Ectodermal cell (in vitro differentiated cells): ENCODE measurements around the gene UBB.
A peak's percentile ranks its signal among the peaks of the same experiment; 100 is the strongest.

Source experiments
- H3K27ac ChIP-seq: 2 replicates; pipeline ENCODE4 v1.7.0; 2013; ENCODE audit warnings: mild to moderate bottlenecking, low read depth, low read length; ENCODE audit not compliant: insufficient read depth, poor library complexity, severe bottlenecking
- H3K27me3 ChIP-seq: 2 replicates; pipeline ENCODE4 v1.7.0; 2013; ENCODE audit warnings: mild to moderate bottlenecking, low read length; ENCODE audit not compliant: insufficient read depth, control insufficient read depth, poor library complexity, severe bottlenecking
- H3K36me3 ChIP-seq: one replicate; pipeline ENCODE4 v1.7.0; 2013; ENCODE audit warnings: low read length; ENCODE audit not compliant: control insufficient read depth, insufficient read depth
- H3K4me1 ChIP-seq: one replicate; pipeline ENCODE4 v1.7.0; 2013; ENCODE audit warnings: low read length; ENCODE audit not compliant: control insufficient read depth, insufficient read depth
- H3K4me3 ChIP-seq: 2 replicates; pipeline ENCODE4 v1.7.0; 2013; ENCODE audit warnings: low read depth, low read length, control low read depth; ENCODE audit not compliant: insufficient read depth
- H3K9me3 ChIP-seq: 2 replicates; pipeline ENCODE4 v1.7.0; 2013; ENCODE audit warnings: mild to moderate bottlenecking, low read length, moderate library complexity; ENCODE audit not compliant: control insufficient read depth
- WGBS, 2 experiments: methylation state at CpG; one replicate each; pipeline ENCODE4 v1.1.7; 2013; ENCODE audit warnings: missing lambda C conversion rate in 2 of 2; 5-methylcytosine and 5-hydroxymethylcytosine counted together

Gene UBB

GRCh38 chr17:16351831-16352230 lies 29.1 kb upstream of the UBB start:
- Histone ChIP-seq H3K4me1 (no peaks in the 10 kb centered on the region), H3K27ac (peak overlapping the region; percentile 91), H3K36me3 (peaks cover 25% of the 10 kb centered on the region), H3K9me3 (no peaks in the 10 kb centered on the region), H3K27me3 (no peaks in the 10 kb centered on the region), H3K4me3 (peak overlapping the region; percentile 93)
- 2 to 4% methylated on average over 9 to 10 of the region's 10 CpGs for WGBS, 2 experiments

GRCh38 chr17:16352303-16352666 lies 28.6 kb upstream of the UBB start:
- no peaks in the 10 kb centered on the region for H3K4me1 ChIP-seq
- H3K9me3 ChIP-seq = no peaks in the 10 kb centered on the region
- H3K27ac ChIP-seq = peak overlapping the region; percentile 91
- WGBS, 2 experiments = 0% methylated on average over 25 of the region's 25 CpGs
- peaks cover 20% of the 10 kb centered on the region for H3K36me3 ChIP-seq
- no peaks in the 10 kb centered on the region for H3K27me3 ChIP-seq
- peak overlapping the region; percentile 93 for H3K4me3 ChIP-seq

- Histone ChIP-seq H3K36me3 (peaks cover 17% of the 10 kb centered on the region), H3K27ac (peak overlapping the region; percentile 91)
- 0% methylated on average over 75 of the region's 75 CpGs for WGBS, 2 experiments
Measured at GRCh38 chr17:16352667-16353316, 28.1 kb upstream of the UBB start.

GRCh38 chr17:16353317-16354174 lies 27.3 kb upstream of the UBB start, which contains the start of gene CENPV:
TSS of gene CENPV (minus strand) at chr17:16353469. CDS start at chr17:16353436, 33 bp downstream.
- peak within 1 kb of the TSS; percentile 93 for H3K4me3 ChIP-seq
- H3K4me1 ChIP-seq = no peaks in the 10 kb centered on the region
- H3K27me3 ChIP-seq = no peaks in the 10 kb centered on the region
- H3K27ac ChIP-seq = peak within 1 kb of the TSS; percentile 91
- peaks cover 13% of the 10 kb centered on the region for H3K36me3 ChIP-seq
- no peaks in the 10 kb centered on the region for H3K9me3 ChIP-seq
- WGBS, 2 experiments = 16 to 17% methylated on average over 83 of the region's 83 CpGs

More at GRCh38 chr17:16352667-16353316, 28.1 kb upstream of the UBB start:
- H3K9me3 ChIP-seq = no peaks in the 10 kb centered on the region
- H3K4me1 ChIP-seq = no peaks in the 10 kb centered on the region
- no peaks in the 10 kb centered on the region for H3K27me3 ChIP-seq
- H3K4me3 ChIP-seq = peak overlapping the region; percentile 93

GRCh38 chr17:16354585-16354984 lies 26.3 kb upstream of the UBB start:
- WGBS, 2 experiments = 75 to 90% methylated on average over 12 to 14 of the region's 14 CpGs
- peaks cover 3% of the 10 kb centered on the region for H3K36me3 ChIP-seq
- no peaks in the 10 kb centered on the region for H3K27me3 ChIP-seq
- no peak overlapping the region for H3K4me3 ChIP-seq
- no peaks in the 10 kb centered on the region for H3K4me1 ChIP-seq
- no peaks in the 10 kb centered on the region for H3K9me3 ChIP-seq
- no peak overlapping the region for H3K27ac ChIP-seq

GRCh38 chr17:16358394-16358793 lies 22.5 kb upstream of the UBB start:
- H3K36me3 ChIP-seq = no peaks in the 10 kb centered on the region
- H3K27ac ChIP-seq = no peak overlapping the region
- no peaks in the 10 kb centered on the region for H3K27me3 ChIP-seq
- H3K4me1 ChIP-seq = no peaks in the 10 kb centered on the region
- H3K9me3 ChIP-seq = no peaks in the 10 kb centered on the region
- H3K4me3 ChIP-seq = no peak overlapping the region

GRCh38 chr17:16361874-16362273 lies 19.0 kb upstream of the UBB start:
- Histone ChIP-seq H3K27me3 (no peaks in the 10 kb centered on the region), H3K4me1 (no peaks in the 10 kb centered on the region), H3K36me3 (no peaks in the 10 kb centered on the region), H3K9me3 (no peaks in the 10 kb centered on the region), H3K4me3 (no peak overlapping the region), H3K27ac (no peak overlapping the region)
- WGBS, 2 experiments = 91 to 92% methylated on average over 8 of the region's 8 CpGs

GRCh38 chr17:16363749-16364536 lies 16.9 kb upstream of the UBB start:
- Histone ChIP-seq H3K4me1 (no peaks in the 10 kb centered on the region), H3K9me3 (no peaks in the 10 kb centered on the region), H3K27ac (no peak overlapping the region), H3K36me3 (no peaks in the 10 kb centered on the region), H3K4me3 (no peak overlapping the region), H3K27me3 (no peaks in the 10 kb centered on the region)
- WGBS, 2 experiments = 15 to 19% methylated on average over 6 of the region's 6 CpGs

- H3K36me3 ChIP-seq = no peaks in the 10 kb centered on the region
- H3K27ac ChIP-seq = no peak overlapping the region
- no peak overlapping the region for H3K4me3 ChIP-seq
- H3K9me3 ChIP-seq = no peaks in the 10 kb centered on the region
- H3K4me1 ChIP-seq = no peaks in the 10 kb centered on the region
- no peaks in the 10 kb centered on the region for H3K27me3 ChIP-seq
Measured at GRCh38 chr17:16364625-16365024, 16.3 kb upstream of the UBB start.

GRCh38 chr17:16371742-16372141 lies 9.1 kb upstream of the UBB start:
- WGBS, 2 experiments = 95 to 96% methylated on average over 5 of the region's 5 CpGs
- H3K36me3 ChIP-seq = no peaks in the 10 kb centered on the region
- no peaks in the 10 kb centered on the region for H3K27me3 ChIP-seq
- H3K27ac ChIP-seq = no peak overlapping the region
- no peaks in the 10 kb centered on the region for H3K4me1 ChIP-seq
- H3K9me3 ChIP-seq = no peaks in the 10 kb centered on the region
- no peak overlapping the region for H3K4me3 ChIP-seq
